Measurements from ENCODE around the gene SYT13.

The SYT13 gene

DNA sequence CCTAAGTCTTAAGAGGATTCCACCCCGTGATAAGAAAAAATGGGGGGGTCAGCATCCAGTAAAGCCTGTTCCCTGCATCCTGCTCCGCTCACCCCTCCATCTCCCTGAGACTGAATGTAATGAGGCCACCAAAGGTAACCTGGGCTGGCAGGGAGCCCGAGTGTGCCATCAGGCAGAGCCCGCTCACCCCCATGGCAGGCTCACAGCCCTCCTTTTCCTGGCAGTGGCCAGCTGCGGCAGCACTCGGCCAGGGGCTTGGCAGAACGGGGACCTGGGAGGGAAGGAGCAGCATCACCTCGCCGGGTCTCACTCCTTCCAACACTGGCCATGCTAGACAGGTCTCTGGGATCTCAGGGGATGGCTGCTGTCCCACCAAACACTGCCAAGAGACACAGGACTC is 75.3 kb downstream of the SYT13 start:
- Histone ChIP-seq H3K27me3 (ENCODE audit: insufficient read depth, low read depth, severe bottlenecking) (no peaks in the 10 kb centered on the region), H3K36me3 (peaks cover 3% of the 10 kb centered on the region), H3K4me3 (ENCODE audit: low read depth, low read length) (no peak overlapping the region), H3K9me3 (ENCODE audit: severe bottlenecking) (no peaks in the 10 kb centered on the region), H3K27ac (no peak overlapping the region)
- TF ChIP-seq, protein P1, sequence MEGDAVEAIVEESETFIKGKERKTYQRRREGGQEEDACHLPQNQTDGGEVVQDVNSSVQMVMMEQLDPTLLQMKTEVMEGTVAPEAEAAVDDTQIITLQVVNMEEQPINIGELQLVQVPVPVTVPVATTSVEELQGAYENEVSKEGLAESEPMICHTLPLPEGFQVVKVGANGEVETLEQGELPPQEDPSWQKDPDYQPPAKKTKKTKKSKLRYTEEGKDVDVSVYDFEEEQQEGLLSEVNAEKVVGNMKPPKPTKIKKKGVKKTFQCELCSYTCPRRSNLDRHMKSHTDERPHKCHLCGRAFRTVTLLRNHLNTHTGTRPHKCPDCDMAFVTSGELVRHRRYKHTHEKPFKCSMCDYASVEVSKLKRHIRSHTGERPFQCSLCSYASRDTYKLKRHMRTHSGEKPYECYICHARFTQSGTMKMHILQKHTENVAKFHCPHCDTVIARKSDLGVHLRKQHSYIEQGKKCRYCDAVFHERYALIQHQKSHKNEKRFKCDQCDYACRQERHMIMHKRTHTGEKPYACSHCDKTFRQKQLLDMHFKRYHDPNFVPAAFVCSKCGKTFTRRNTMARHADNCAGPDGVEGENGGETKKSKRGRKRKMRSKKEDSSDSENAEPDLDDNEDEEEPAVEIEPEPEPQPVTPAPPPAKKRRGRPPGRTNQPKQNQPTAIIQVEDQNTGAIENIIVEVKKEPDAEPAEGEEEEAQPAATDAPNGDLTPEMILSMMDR (IDR thresholded peaks at IDR 0.05; ENCODE audit: low read depth, low read length), result no peak
- DNase-seq, result no peak

DNA sequence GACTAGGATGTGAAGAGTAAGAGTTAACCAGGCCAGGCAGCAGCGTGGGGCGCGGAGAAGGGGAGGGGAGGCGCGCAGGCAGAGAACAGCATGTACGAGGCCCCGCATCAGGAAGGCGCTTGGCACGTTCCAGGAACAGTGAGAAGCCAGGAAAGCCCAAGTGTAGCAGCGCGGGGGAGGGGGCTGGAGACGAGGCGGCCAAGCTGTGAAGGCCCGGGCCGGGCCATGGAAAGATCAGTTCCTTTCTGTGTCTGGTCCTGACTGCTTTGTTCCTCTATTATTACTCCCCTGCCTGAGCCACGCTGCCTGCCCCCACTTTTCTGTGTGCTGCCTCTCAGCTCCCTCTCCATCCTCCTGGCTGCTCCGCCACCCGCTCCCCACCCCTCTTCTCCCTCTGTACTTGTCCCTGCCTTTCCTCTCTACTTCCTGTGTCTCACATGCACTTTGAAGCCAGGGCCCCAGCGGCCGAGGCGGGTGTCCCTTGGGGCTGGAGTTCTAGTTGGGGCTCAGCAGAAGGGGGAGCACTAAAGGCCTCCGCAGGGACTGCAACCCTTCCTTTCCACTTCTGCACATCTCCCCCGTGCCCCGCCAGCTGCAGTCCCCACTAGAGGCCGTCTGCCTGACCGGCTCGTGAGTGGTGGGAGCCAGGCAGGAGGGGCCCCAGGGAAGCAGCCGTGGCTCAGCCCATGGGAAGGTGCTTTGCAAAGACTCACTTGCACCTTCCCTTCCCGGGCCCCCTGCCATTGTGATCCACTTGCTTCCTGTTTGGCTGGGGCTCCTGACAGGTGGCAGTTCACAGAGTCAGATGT is 76.0 kb downstream of the SYT13 start:
- DNase-seq, result peak; percentile 33
- Histone ChIP-seq H3K36me3 (peaks cover 3% of the 10 kb centered on the region), H3K9me3 (ENCODE audit: severe bottlenecking) (no peaks in the 10 kb centered on the region), H3K27ac (peak overlapping the region; percentile 26; the same call in 1 of the 2 replicates), H3K27me3 (ENCODE audit: insufficient read depth, low read depth, severe bottlenecking) (no peaks in the 10 kb centered on the region), H3K4me3 (ENCODE audit: low read depth, low read length) (no peak overlapping the region)
- TF ChIP-seq, protein P1 (IDR thresholded peaks at IDR 0.05; ENCODE audit: low read depth, low read length), result no peak

DNA sequence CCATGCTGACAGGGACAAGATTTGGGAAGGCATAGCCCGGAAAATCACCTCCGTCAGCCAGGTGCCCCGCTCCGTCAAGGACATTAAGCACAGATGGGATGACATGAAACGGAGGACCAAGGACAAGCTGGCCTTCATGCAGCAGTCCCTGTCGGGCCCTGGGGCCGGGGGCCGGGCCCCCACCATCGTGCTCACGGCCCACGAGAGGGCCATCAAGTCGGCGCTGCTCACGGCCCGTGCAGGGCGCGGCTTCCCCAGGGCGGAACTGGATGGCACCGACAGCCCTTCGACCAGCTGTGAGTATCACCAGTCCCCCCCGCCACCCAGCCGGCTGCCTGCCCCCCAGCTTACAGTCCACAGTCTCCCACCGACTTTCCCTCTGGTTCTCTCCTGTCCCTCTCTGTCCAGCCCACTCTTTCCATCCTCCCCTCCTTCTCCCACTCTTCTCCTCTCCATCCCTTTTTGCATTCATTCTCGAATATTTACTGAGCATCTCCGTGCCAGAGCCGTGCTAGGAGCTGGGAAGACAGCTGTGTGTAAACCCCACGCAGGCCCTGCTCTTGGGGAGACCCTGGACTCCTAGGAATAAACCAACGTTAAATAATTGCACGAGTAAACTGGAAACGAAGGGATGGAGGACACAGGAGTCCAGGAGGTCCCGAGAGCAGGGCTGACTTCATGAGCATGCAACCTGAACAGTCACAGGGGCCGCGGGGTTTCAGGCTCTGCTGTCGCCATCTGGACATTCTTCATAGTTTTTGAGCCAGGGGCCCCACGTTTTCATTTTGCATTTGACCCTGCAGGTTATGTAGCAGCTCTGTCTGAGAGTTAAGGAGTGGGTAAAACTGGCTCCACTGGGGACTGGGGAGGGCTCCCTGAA is 76.9 kb downstream of the SYT13 start:
- no peaks in the 10 kb centered on the region for H3K27me3 ChIP-seq (ENCODE audit: insufficient read depth, low read depth, severe bottlenecking)
- no peak for DNase-seq
- H3K4me3 ChIP-seq (ENCODE audit: low read depth, low read length), result no peak overlapping the region
- H3K27ac ChIP-seq, result peak overlapping the region; percentile 26; the same call in 1 of the 2 replicates
- H3K36me3 ChIP-seq, result peaks cover 3% of the 10 kb centered on the region
- TF ChIP-seq, protein P1 (IDR thresholded peaks at IDR 0.05; ENCODE audit: low read depth, low read length), result no peak
- H3K9me3 ChIP-seq (ENCODE audit: severe bottlenecking), result no peaks in the 10 kb centered on the region

DNA sequence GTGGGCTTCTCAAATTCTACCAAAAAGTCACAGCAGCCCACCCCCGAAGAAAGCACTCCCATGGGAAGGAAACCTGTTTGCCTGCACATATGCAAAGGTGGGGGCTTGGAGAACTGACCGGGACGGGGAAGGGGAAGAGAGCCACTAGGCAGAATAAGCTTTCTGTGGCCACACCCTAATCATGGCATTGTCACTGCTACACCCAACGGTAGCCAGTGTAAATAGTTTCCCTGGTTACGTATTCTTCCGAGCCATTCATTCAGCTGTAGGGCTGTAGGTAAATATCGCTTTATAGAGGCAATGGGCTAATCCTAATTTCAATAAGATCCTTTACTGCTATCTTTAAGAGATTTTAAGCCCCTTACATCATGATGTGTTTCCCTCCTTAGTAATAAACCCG is 78.0 kb downstream of the SYT13 start:
- Histone ChIP-seq H3K27ac (no peak overlapping the region), H3K4me3 (ENCODE audit: low read depth, low read length) (no peak overlapping the region), H3K36me3 (peaks cover 3% of the 10 kb centered on the region), H3K9me3 (ENCODE audit: severe bottlenecking) (no peaks in the 10 kb centered on the region), H3K27me3 (ENCODE audit: insufficient read depth, low read depth, severe bottlenecking) (no peaks in the 10 kb centered on the region)
- TF ChIP-seq, protein P1 (IDR thresholded peaks at IDR 0.05; ENCODE audit: low read depth, low read length), result no peak
- DNase-seq, result no peak

DNA sequence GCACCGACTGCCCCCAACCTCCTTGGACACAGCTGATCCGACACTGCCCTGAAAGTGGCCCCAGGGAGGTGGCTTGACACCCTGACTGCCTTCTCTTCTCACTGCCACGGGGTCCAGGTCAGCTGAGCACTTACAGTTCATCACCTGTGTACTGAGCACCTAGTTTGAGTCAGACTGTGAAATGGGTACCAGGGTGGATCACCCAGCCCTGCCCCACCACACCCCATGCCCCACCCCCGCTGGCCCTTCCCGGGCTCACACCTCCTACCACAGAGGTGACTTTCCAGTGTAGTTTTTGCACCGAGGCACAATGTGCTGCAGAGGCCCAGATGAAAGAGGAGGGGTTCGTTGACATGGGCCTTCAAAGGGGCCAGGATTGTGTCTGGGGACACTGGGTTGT is 80.2 kb downstream of the SYT13 start:
- Histone ChIP-seq H3K36me3 (no peaks in the 10 kb centered on the region), H3K27ac (no peak overlapping the region), H3K9me3 (ENCODE audit: severe bottlenecking) (no peaks in the 10 kb centered on the region), H3K4me3 (ENCODE audit: low read depth, low read length) (no peak overlapping the region), H3K27me3 (ENCODE audit: insufficient read depth, low read depth, severe bottlenecking) (no peaks in the 10 kb centered on the region)
- no peak for DNase-seq
- TF ChIP-seq, protein P1 (IDR thresholded peaks at IDR 0.05; ENCODE audit: low read depth, low read length), result no peak

All from WERI-Rb-1 (cell line).